K562 (cell line): ENCODE results near the gene SP6. TPM values are rescaled to one million over a fixed set of nuclear protein-coding genes. Genes with fewer than 3 reads are reported as not detected.

ENCODE experiments used
- ARID2 ChIP-seq: fragments of 450-650 bp; IDR thresholded peaks from 2 replicates; pipeline ENCODE4 v1.6.1; 2017; ENCODE audit warnings: antibody characterized with exemption, mild to moderate bottlenecking
- EGR1 ChIP-seq: fragments of 450-650 bp; conservative IDR thresholded peaks from 2 replicates; pipeline ENCODE4 v1.6.1; 2017; ENCODE audit warnings: mild to moderate bottlenecking
- KHSRP ChIP-seq: fragments of 450-650 bp; IDR thresholded peaks from 2 replicates; pipeline ENCODE4 v1.6.1; 2017
- RAD51 ChIP-seq: fragments of 450-650 bp; IDR thresholded peaks from 2 replicates; pipeline ENCODE4 v1.7.1; 2016; ENCODE audit warnings: low read depth, mild to moderate bottlenecking, borderline replicate concordance
- ZNF668 ChIP-seq: fragments of 250-450 bp; sonication (Bioruptor Pico); IDR thresholded peaks from 2 replicates; pipeline ENCODE4 v1.8.0; 2022; ENCODE audit warnings: mild to moderate bottlenecking, inconsistent platforms
- ZNF830 ChIP-seq: fragments of 250-450 bp; sonication (Bioruptor Pico); IDR thresholded peaks from 2 replicates; pipeline ENCODE4 v1.5.0; 2021; ENCODE audit warnings: mild to moderate bottlenecking
- ZSCAN29 ChIP-seq: fragments of 450-650 bp; IDR thresholded peaks from 2 replicates; pipeline ENCODE4 v1.6.1; 2017
- polyA plus RNA-seq, 8 experiments: library from polyadenylated mRNA; depleted of rRNA in 4 of 8; stranded (reverse) in 5 of 8; unstranded in 3 of 8; fragments of >200 nt; fragmentation: Nextera tagmentation in 2 of 8; fragmentation: Illumina TruSeq in 1 of 8; extraction: Ambion mirVana in 2 of 8; extraction: Trizol in 1 of 8; gene quantifications; 2 replicates each; pipeline versions ENCODE4 v1.2.1 to v1.2.3, GENCODE V29; 2011 to 2014; ENCODE audit warnings: inconsistent platforms in 1 of 8, missing spikeins in 1 of 8
- total RNA-seq, 7 experiments: library from RNA; depleted of rRNA in 6 of 7; stranded (reverse); fragments of >200 nt in 6 of 7; fragmentation: Illumina TruSeq in 2 of 7; extraction: Trizol in 2 of 7; gene quantifications; 2 replicates each; pipeline versions ENCODE4 v1.2.1 to v1.2.3, GENCODE V29; 2011 to 2021; ENCODE audit warnings: low replicate concordance in 1 of 7
- TF ChIP-seq, protein P1 (sequence below): fragments of 450-650 bp; IDR thresholded peaks from 2 replicates; pipeline ENCODE4 v1.6.1; 2017; ENCODE audit warnings: antibody characterized with exemption, mild to moderate bottlenecking
- TF ChIP-seq, protein P2 (sequence below): sonication (generic); formaldehyde crosslinking; IDR thresholded peaks from 2 replicates; pipeline ENCODE4 v1.9.0; 2022; ENCODE audit warnings: mild to moderate bottlenecking, missing genetic modification reagents
- TF ChIP-seq, protein P3 (sequence below): fragments of 450-650 bp; IDR thresholded peaks from 2 replicates; pipeline ENCODE4 v1.6.1; 2016
- TF ChIP-seq, protein P4 (sequence below): fragments of 250-450 bp; sonication (Bioruptor Pico); IDR thresholded peaks from 2 replicates; pipeline ENCODE4 v1.6.1; 2021; ENCODE audit warnings: mild to moderate bottlenecking
- TF ChIP-seq, protein P5 (sequence below), 2 experiments: fragments of 200-800 bp in 1 of 2; sonication (Bioruptor generic) in 1 of 2; sonication (generic) in 1 of 2; formaldehyde crosslinking in 1 of 2; IDR thresholded peaks in 1 of 2; conservative IDR thresholded peaks in 1 of 2; 2 replicates each; pipeline versions ENCODE4 v1.5.0 to v1.6.1; 2016 to 2020; ENCODE audit warnings: missing compliant biosample characterization in 1 of 2, missing genetic modification characterization in 1 of 2, missing genetic modification reagents in 1 of 2

Gene SP6
- total and polyA plus RNA-seq, 9 of the 15 experiments (the other 6 are each of a cell fraction or from before 2014, with no cell fraction given): 0.11 to 7.9 (median 2.2) TPM

DNA sequence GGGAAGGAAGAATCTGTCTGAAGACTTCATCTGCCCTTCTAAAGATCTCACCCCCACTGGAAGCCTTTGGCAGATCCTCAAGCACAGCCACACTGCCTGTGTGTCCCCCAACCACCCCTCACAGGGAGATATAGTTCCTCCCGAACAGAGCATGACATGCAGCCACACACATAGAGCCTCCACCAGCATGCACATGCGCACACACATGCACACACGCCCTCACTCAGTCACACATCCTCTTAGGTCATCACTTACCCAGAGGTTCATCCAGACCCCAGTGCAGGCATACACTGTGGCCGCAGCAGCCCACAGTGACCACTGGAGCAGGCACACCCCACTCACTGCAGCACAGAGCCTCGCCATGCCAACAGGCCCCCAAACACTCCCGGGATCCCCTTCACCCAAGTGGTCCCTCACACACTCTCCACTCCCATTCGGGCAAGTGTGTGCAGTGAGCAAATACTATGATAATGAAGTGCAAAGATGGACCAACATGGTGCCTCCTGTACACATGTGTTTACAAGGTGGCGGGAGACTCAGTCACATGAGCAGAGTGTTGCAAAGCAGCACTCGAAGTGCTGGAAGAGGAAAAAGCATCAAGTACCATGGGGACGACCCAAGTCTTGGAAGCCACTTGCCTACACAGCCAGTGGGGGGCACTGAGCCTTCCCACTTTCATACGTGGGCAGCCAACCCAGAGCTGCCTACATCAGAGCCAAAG lies 17.0 kb upstream of the SP6 start (continued):
- TF ChIP-seq, protein P1, sequence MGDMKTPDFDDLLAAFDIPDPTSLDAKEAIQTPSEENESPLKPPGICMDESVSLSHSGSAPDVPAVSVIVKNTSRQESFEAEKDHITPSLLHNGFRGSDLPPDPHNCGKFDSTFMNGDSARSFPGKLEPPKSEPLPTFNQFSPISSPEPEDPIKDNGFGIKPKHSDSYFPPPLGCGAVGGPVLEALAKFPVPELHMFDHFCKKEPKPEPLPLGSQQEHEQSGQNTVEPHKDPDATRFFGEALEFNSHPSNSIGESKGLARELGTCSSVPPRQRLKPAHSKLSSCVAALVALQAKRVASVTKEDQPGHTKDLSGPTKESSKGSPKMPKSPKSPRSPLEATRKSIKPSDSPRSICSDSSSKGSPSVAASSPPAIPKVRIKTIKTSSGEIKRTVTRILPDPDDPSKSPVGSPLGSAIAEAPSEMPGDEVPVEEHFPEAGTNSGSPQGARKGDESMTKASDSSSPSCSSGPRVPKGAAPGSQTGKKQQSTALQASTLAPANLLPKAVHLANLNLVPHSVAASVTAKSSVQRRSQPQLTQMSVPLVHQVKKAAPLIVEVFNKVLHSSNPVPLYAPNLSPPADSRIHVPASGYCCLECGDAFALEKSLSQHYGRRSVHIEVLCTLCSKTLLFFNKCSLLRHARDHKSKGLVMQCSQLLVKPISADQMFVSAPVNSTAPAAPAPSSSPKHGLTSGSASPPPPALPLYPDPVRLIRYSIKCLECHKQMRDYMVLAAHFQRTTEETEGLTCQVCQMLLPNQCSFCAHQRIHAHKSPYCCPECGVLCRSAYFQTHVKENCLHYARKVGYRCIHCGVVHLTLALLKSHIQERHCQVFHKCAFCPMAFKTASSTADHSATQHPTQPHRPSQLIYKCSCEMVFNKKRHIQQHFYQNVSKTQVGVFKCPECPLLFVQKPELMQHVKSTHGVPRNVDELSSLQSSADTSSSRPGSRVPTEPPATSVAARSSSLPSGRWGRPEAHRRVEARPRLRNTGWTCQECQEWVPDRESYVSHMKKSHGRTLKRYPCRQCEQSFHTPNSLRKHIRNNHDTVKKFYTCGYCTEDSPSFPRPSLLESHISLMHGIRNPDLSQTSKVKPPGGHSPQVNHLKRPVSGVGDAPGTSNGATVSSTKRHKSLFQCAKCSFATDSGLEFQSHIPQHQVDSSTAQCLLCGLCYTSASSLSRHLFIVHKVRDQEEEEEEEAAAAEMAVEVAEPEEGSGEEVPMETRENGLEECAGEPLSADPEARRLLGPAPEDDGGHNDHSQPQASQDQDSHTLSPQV: peak; percentile 69
- TF ChIP-seq, protein P2, sequence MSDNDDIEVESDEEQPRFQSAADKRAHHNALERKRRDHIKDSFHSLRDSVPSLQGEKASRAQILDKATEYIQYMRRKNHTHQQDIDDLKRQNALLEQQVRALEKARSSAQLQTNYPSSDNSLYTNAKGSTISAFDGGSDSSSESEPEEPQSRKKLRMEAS (CRISPR knock-in tag): peak; percentile 68
- TF ChIP-seq KHSRP (no peak), ZSCAN29 (no peak), EGR1 (no peak), ZNF668 (CRISPR knock-in tag) (no peak), RAD51 (no peak), ARID2 (no peak), ZNF830 (CRISPR knock-in tag) (no peak)
- TF ChIP-seq, protein P3, sequence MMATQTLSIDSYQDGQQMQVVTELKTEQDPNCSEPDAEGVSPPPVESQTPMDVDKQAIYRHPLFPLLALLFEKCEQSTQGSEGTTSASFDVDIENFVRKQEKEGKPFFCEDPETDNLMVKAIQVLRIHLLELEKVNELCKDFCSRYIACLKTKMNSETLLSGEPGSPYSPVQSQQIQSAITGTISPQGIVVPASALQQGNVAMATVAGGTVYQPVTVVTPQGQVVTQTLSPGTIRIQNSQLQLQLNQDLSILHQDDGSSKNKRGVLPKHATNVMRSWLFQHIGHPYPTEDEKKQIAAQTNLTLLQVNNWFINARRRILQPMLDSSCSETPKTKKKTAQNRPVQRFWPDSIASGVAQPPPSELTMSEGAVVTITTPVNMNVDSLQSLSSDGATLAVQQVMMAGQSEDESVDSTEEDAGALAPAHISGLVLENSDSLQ: no peak
- TF ChIP-seq, protein P4, sequence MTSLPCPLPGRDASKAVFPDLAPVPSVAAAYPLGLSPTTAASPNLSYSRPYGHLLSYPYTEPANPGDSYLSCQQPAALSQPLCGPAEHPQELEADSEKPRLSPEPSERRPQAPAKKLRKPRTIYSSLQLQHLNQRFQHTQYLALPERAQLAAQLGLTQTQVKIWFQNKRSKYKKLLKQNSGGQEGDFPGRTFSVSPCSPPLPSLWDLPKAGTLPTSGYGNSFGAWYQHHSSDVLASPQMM: no peak
- TF ChIP-seq, protein P5, sequence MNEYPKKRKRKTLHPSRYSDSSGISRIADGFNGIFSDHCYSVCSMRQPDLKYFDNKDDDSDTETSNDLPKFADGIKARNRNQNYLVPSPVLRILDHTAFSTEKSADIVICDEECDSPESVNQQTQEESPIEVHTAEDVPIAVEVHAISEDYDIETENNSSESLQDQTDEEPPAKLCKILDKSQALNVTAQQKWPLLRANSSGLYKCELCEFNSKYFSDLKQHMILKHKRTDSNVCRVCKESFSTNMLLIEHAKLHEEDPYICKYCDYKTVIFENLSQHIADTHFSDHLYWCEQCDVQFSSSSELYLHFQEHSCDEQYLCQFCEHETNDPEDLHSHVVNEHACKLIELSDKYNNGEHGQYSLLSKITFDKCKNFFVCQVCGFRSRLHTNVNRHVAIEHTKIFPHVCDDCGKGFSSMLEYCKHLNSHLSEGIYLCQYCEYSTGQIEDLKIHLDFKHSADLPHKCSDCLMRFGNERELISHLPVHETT (CRISPR knock-in tag; conservative IDR thresholded peaks at IDR 0.05 in 1 of 2, IDR thresholded peaks at IDR 0.05 in 1 of 2): 0 out of 4 replicates have a peak, but pooled peaks of 1 of the 2 experiments have one; percentile 31
